ENCODE results near the gene HNRNPCL1. TPM values are rescaled to one million over a fixed set of nuclear protein-coding genes. Genes with fewer than 3 reads are reported as not detected.
"Not testable (repeated sequence)": the region's sequence is repeated elsewhere in the genome, so short reads cannot be mapped to it uniquely, and the experiment has no call there.

The HNRNPCL1 gene
- total and polyA plus RNA-seq, 2 of the 4 experiments (the other 2 are of a cell fraction), result not detected

DNA sequence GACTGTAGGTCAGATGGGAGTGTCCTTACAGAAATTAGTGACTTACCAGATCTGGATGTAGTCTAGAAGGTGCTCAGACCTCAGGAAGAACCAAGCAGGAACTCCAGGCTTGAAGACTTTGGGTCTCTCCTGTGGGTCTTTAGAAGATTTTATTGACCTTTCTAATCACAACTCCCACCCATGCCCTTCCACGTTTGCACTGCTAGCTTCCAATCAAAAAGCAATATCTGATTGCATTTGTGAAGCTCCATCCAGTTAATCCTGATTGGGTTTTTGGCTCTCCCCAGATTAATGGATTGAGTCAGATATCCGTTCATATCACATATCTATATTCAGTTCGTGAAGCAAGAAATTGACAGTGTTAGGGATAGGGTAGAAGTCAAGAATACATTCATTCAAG lies 17.2 kb downstream of the HNRNPCL1 start, which contains the start of gene PRAMEF11:
TSS of gene PRAMEF11 (minus strand) at position 101 of the 400 bp plus-strand sequence. CDS start 2,621 bp downstream, outside the sequence.
- H4K5ac ChIP-seq (ENCODE audit: low read depth, low read length); H4K20me1 ChIP-seq (ENCODE audit: insufficient read depth, low read length); H2BK15ac ChIP-seq (ENCODE audit: low read depth, low read length); H3K56ac ChIP-seq (ENCODE audit: extremely low read depth, insufficient read depth, low read length); H3K79me1 ChIP-seq (ENCODE audit: low read depth in 1 of 2, low read length in 2 of 2); DNase-seq; H3K27ac ChIP-seq (ENCODE audit: insufficient read depth, low read length); H3K36me3 ChIP-seq (ENCODE audit: control insufficient read depth, insufficient read depth, low read length); H3K14ac ChIP-seq (replicated peaks; ENCODE audit: low read depth, low read length); H2AK5ac ChIP-seq (ENCODE audit: low read depth, low read length); H3K9me3 ChIP-seq (ENCODE audit: control insufficient read depth, insufficient read depth, low read length); H3K18ac ChIP-seq (ENCODE audit: low read depth, low read length); H2AFZ ChIP-seq (replicated peaks; ENCODE audit: low read length, poor library complexity); H2BK20ac ChIP-seq (ENCODE audit: low read depth, low read length); in situ Hi-C loops (cut with MboI; ENCODE audit: low sequenced_read_pairs); H3K4me3 ChIP-seq (ENCODE audit: insufficient read depth, low read depth, low read length); H3K9me1 ChIP-seq (ENCODE audit: insufficient read depth, low read length); dilution Hi-C loops (cut with HindIII; ENCODE audit: low sequenced_read_pairs, unreplicated experiment); POLR2A ChIA-PET (ENCODE audit: unreplicated experiment); H3K27me3 ChIP-seq (ENCODE audit: control insufficient read depth, insufficient read depth, low read length); H4K8ac ChIP-seq (ENCODE audit: low read depth in 2 of 2, low read length in 2 of 2); H3K23ac ChIP-seq (ENCODE audit: low read depth, low read length); intact Hi-C loops (cut with micrococcal nuclease); H3K9ac ChIP-seq (ENCODE audit: low read depth, low read length); H3K4ac ChIP-seq (ENCODE audit: low read depth, low read length); CTCF ChIA-PET; H2BK120ac ChIP-seq (ENCODE audit: low read depth, low read length); H2AK9ac ChIP-seq (replicated peaks; ENCODE audit: low read depth, low read length, poor library complexity); H4K91ac ChIP-seq (ENCODE audit: insufficient read depth, low read depth, low read length); ATAC-seq (ENCODE audit: low read depth); H2BK5ac ChIP-seq (ENCODE audit: low read depth, low read length, poor library complexity, severe bottlenecking); H3K4me1 ChIP-seq (ENCODE audit: control insufficient read depth, insufficient read depth, low read length); BruUV-seq (replicated peaks); H3K4me2 ChIP-seq (ENCODE audit: low read depth, low read length): not testable (repeated sequence)
- no CpG with 5 or more reads among the region's 3 CpGs for WGBS, 2 experiments (ENCODE audit: extremely low coverage in 2 of 2, insufficient read length in 1 of 2)

DNA sequence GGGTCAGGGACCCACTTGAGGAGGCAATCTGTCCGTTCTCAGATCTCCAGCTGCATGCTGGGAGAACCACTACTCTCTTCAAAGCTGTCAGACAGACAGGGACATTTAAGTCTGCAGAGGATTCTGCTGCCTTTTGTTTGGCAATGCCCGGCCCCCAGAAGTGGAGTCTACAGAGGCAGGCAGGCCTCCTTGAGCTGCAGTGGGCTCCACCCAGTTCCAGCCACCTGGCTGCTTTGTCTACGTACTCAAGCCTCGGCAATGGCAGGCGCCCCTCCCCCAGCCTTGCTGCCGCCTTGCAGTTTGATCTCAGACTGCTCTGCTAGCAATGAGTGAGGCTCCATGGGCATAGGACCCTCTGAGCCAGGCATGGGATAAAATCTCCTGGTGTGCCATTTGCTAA lies 29.5 kb downstream of the HNRNPCL1 start:
- H2AK9ac ChIP-seq (replicated peaks; ENCODE audit: low read depth, low read length, poor library complexity); intact Hi-C loops (cut with micrococcal nuclease); H3K9me3 ChIP-seq (ENCODE audit: control insufficient read depth, insufficient read depth, low read length); H4K91ac ChIP-seq (ENCODE audit: insufficient read depth, low read depth, low read length); H3K27ac ChIP-seq (ENCODE audit: insufficient read depth, low read length); H3K4ac ChIP-seq (ENCODE audit: low read depth, low read length); H4K20me1 ChIP-seq (ENCODE audit: insufficient read depth, low read length); H3K9ac ChIP-seq (ENCODE audit: low read depth, low read length); H4K8ac ChIP-seq (ENCODE audit: low read depth in 2 of 2, low read length in 2 of 2); H2BK5ac ChIP-seq (ENCODE audit: low read depth, low read length, poor library complexity, severe bottlenecking); in situ Hi-C loops (cut with MboI; ENCODE audit: low sequenced_read_pairs); H3K18ac ChIP-seq (ENCODE audit: low read depth, low read length); H3K27me3 ChIP-seq (ENCODE audit: control insufficient read depth, insufficient read depth, low read length); H2BK120ac ChIP-seq (ENCODE audit: low read depth, low read length); CTCF ChIA-PET; ATAC-seq (ENCODE audit: low read depth); H4K5ac ChIP-seq (ENCODE audit: low read depth, low read length); H3K4me2 ChIP-seq (ENCODE audit: low read depth, low read length); POLR2A ChIA-PET (ENCODE audit: unreplicated experiment); BruUV-seq (replicated peaks); H3K4me3 ChIP-seq (ENCODE audit: insufficient read depth, low read depth, low read length); dilution Hi-C loops (cut with HindIII; ENCODE audit: low sequenced_read_pairs, unreplicated experiment); H3K14ac ChIP-seq (replicated peaks; ENCODE audit: low read depth, low read length); H3K56ac ChIP-seq (ENCODE audit: extremely low read depth, insufficient read depth, low read length); H2BK20ac ChIP-seq (ENCODE audit: low read depth, low read length); H2AK5ac ChIP-seq (ENCODE audit: low read depth, low read length); H3K4me1 ChIP-seq (ENCODE audit: control insufficient read depth, insufficient read depth, low read length); H2BK15ac ChIP-seq (ENCODE audit: low read depth, low read length); DNase-seq; H2AFZ ChIP-seq (replicated peaks; ENCODE audit: low read length, poor library complexity); H3K36me3 ChIP-seq (ENCODE audit: control insufficient read depth, insufficient read depth, low read length); H3K79me1 ChIP-seq (ENCODE audit: low read depth in 1 of 2, low read length in 2 of 2); H3K23ac ChIP-seq (ENCODE audit: low read depth, low read length); H3K9me1 ChIP-seq (ENCODE audit: insufficient read depth, low read length): not testable (repeated sequence)
- 0% methylated on average over 1 of the region's 6 CpGs; no CpG with 5 or more reads in 1 of the 2 experiments for WGBS, 2 experiments (ENCODE audit: extremely low coverage in 2 of 2, insufficient read length in 1 of 2)

Measured in IMR-90 (cell line).